Measurements from ENCODE around the gene SH2D3C.

DNA sequence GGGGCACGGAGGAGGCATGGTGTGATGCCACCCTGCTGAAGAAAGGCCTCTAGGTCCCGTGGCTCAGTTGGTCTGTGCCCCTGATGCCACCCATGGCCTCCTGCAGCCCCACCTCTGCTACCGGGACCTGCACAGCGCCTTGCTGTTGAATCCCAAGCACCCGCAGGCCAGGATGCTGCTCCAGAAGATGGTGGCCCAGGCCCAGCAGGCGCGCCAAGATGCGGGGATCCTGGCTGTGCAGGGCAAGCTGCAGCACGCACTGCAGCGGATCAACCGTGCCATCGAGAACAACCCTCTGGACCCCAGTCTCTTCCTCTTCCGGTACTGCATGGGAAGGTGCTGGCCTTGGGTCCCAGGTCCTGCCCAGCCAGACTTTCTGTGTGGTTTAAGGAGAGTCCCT, 55.5 kb downstream of the SH2D3C start:
- TF ChIP-seq EP300 (IDR thresholded peaks at IDR 0.05; ENCODE audit: low read length) = no peak
- TF ChIP-seq UBTF (IDR thresholded peaks at IDR 0.05; ENCODE audit: borderline replicate concordance in 1 of 2, low read depth in 2 of 2, low read length in 2 of 2) = no peak
- TF ChIP-seq SMARCE1 (IDR thresholded peaks at IDR 0.05) = no peak
- TF ChIP-seq SMARCA4 (IDR thresholded peaks at IDR 0.05) = no peak
- no peak for TF ChIP-seq CTCF (IDR thresholded peaks at IDR 0.05 in 2 of 3, conservative IDR thresholded peaks at IDR 0.05 in 1 of 3; ENCODE audit: insufficient read depth in 2 of 3, low read depth in 1 of 3, low read length in 3 of 3)
- TF ChIP-seq XRCC5 (IDR thresholded peaks at IDR 0.05; ENCODE audit: low read depth, low read length) = no peak
- TF ChIP-seq CREB1 (IDR thresholded peaks at IDR 0.05) = no peak
- no peak for TF ChIP-seq CREB1 (CRISPR knock-in tag; IDR thresholded peaks at IDR 0.05)
- TF ChIP-seq, protein P1, sequence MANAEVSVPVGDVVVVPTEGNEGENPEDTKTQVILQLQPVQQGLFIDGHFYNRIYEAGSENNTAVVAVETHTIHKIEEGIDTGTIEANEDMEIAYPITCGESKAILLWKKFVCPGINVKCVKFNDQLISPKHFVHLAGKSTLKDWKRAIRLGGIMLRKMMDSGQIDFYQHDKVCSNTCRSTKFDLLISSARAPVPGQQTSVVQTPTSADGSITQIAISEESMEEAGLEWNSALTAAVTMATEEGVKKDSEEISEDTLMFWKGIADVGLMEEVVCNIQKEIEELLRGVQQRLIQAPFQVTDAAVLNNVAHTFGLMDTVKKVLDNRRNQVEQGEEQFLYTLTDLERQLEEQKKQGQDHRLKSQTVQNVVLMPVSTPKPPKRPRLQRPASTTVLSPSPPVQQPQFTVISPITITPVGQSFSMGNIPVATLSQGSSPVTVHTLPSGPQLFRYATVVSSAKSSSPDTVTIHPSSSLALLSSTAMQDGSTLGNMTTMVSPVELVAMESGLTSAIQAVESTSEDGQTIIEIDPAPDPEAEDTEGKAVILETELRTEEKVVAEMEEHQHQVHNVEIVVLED (CRISPR knock-in tag; IDR thresholded peaks at IDR 0.05) = no peak
- TF ChIP-seq MTA3 (IDR thresholded peaks at IDR 0.05; ENCODE audit: borderline replicate concordance) = no peak
- TF ChIP-seq HDAC2 (IDR thresholded peaks at IDR 0.05) = no peak

All from K562 (cell line).